T-helper 2 cell treated with Interferon-gamma antibody and Interleukin-4, amounts not matched to agents 100 ng/mL and 5 ng/mL, for 36 hours (primary cell): ENCODE measurements around the gene NCF4. TPM values are rescaled to one million over a fixed set of nuclear protein-coding genes. Genes with fewer than 3 reads are reported as not detected.

Experiments used
- intact Hi-C: fragments of 100-400 bp; cut with micrococcal nuclease; formaldehyde crosslinking; loops from one replicate; pipeline ENCODE4 v1.15.1; 2023
- total RNA-seq: library from RNA; stranded (reverse); gene quantifications from 2 replicates; pipeline ENCODE4 v1.2.3, GENCODE V29; 2022

The NCF4 gene
- total RNA-seq, 1 donor from 2014 or later: 57.0 TPM

DNA sequence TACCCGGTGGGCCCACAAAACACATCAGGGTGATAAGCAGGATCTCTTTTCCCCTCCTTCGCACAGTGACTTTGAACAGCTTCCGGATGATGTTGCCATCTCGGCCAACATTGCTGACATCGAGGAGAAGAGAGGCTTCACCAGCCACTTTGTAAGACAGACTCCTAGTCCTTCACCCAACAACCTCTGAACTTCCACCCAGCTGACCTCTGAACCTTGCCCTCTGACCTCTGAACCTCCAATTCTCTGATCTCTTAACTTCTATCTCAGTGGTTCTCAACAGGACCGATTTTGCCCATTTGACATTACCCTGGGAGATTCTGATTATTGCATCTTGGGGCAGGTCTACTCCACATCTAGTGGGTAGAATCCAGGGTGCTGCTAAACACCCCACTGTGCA lies 3.2 kb downstream of the NCF4 start:
- intact Hi-C loops: loop anchor here (5.0 kb wide), 1 partner anchor 38 kb away; no protein-coding TSS in a partner anchor

GRCh38 chr22:36864454-36865215 lies 3.8 kb downstream of the NCF4 start:
- intact Hi-C loops: loop anchor here (5.0 kb wide), 1 partner anchor 38 kb away; no protein-coding TSS in a partner anchor

- intact Hi-C loops: no loop called here
Observed at GRCh38 chr22:36865346-36865745, 4.5 kb downstream of the NCF4 start.

GRCh38 chr22:36867695-36868094 lies 6.9 kb downstream of the NCF4 start:
- intact Hi-C loops: no loop called here

DNA sequence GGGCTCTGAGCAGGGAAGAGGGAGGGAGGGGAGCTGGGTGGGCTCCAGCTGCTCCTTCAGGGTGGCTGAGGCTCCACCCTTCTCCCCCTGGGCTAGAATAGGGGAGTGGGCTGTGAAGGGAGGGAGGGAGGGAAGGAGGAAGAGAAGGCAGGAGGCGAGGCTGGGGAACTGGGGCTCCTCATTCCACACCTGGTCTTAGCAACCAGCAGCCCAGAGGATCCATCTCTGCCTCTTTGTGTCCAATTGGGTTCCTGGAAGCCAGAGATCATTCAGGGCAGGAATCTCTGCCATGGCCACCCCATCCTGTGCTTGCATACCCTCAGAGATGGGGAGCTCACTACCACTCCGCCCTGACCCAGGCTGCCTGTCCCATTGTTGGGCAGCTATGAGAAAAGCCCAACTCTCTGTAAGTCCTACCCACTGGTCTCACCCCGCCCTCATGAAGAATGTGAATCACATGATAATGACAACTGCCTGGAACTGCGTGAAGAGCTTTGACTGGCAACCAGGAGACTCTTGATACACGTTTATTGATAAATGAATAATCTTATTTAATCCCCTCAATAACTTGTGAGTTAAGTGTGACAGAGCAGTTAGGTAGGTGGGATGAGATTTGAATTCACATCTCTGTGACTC lies 7.9 kb downstream of the NCF4 start:
- intact Hi-C loops: no loop called here

DNA sequence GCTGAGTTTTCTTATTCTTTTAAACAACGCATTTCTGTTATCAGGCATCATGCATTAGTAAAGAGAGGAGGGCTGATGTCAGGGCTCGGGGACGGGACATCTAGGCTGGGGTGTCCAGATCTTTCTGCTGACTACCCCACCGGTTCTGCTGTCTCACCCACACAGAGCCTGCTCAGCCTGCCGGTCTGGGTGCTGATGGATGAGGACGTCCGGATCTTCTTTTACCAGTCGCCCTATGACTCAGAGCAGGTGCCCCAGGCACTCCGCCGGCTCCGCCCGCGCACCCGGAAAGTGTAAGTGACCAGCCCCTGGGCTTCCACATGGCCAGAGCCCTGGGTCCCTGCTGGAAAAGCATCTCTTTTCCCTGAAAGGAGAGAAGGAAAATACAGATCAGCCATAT lies 9.4 kb downstream of the NCF4 start:
- intact Hi-C loops: loop anchor here (5.0 kb wide), 1 partner anchor 107 kb away; no protein-coding TSS in a partner anchor

GRCh38 chr22:36871669-36872081 lies 10.9 kb downstream of the NCF4 start:
- intact Hi-C loops: loop anchor here (5.0 kb wide), 1 partner anchor 106 kb away; no protein-coding TSS in a partner anchor

DNA sequence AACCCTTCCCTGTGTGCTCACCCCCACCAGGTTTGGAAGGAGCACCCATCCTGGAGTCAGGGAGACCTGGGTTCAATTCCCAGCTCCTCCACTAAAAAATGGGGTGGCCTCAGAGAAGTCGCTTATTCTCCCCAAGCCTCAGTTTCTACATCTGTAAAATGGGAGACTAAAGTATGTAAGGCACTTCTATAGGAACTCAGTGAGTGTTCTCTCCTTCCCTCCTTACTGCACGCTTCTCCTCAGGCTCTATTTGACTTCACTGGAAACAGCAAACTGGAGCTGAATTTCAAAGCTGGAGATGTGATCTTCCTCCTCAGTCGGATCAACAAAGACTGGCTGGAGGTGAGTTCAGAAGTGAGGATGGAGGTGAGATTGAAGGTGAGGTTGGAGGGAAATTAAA lies 11.3 kb downstream of the NCF4 start:
- intact Hi-C loops: loop anchor here (5.0 kb wide), 1 partner anchor 105 kb away; no protein-coding TSS in a partner anchor

GRCh38 chr22:36872866-36873498 lies 12.2 kb downstream of the NCF4 start:
- intact Hi-C loops: loop anchor here (5.0 kb wide), 1 partner anchor 104 kb away; no protein-coding TSS in a partner anchor

GRCh38 chr22:36873614-36874308 lies 13.0 kb downstream of the NCF4 start:
- intact Hi-C loops: loop anchor here (5.0 kb wide), 1 partner anchor 104 kb away; no protein-coding TSS in a partner anchor

DNA sequence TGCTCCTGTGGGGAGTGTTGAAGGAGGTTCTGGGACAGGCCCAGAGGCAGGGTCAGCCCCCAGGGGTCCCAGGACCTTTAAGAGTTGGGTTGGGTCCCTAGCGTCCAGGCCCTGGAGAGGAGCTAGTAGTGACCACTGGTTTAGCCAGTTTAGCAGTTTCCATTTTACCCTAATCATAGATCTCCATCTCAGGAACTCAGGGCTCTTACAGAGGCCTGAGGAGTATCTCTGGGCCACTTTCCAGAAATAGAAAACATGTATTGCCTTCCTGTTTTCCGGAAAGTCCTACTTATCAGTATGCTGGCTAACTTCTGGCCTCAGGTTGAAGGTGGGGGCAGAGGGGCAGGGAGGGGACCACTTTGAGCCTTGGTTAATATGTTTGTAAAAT lies 13.5 kb downstream of the NCF4 start:
- intact Hi-C loops: loop anchor here (5.0 kb wide), 1 partner anchor 103 kb away; no protein-coding TSS in a partner anchor

DNA sequence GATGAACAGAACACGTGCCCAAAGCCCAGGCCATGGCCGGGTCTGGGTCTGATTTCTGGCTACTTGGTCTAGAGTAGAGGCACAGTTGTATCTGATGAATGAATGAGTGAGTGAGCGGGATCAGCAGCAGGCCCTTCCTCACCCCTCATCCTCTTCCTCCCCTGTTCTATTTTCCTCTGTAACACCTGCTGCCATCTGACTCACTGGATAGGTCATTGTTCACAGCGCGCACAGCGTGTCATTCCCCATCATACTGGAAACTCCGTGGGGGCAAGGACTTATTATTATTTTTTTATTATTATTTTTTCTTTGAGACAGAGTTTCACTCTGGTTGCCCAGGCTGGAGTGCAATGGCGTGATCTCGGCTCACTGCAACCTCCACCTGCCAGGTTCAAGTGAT lies 13.9 kb downstream of the NCF4 start:
- intact Hi-C loops: loop anchor here (5.0 kb wide), 1 partner anchor 103 kb away; no protein-coding TSS in a partner anchor

DNA sequence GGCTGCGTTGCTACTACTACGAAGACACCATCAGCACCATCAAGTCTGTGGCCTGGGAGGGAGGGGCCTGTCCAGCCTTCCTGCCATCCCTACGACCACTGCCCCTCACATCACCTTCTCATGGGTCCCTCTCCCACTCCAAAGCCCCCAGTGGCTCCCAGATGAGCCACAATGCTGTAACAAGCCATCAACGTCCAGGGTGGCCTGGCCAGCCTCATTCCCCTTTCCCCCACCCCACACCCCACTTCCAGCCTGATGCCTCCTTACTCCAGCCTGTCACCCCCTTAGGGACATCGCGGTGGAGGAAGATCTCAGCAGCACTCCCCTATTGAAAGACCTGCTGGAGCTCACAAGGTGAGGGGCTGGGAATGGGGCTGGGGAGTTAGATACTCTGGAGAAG lies 14.9 kb downstream of the NCF4 start:
- intact Hi-C loops: no loop called here

GRCh38 chr22:36879775-36880174 lies 19.0 kb downstream of the NCF4 start:
- intact Hi-C loops: no loop called here

DNA sequence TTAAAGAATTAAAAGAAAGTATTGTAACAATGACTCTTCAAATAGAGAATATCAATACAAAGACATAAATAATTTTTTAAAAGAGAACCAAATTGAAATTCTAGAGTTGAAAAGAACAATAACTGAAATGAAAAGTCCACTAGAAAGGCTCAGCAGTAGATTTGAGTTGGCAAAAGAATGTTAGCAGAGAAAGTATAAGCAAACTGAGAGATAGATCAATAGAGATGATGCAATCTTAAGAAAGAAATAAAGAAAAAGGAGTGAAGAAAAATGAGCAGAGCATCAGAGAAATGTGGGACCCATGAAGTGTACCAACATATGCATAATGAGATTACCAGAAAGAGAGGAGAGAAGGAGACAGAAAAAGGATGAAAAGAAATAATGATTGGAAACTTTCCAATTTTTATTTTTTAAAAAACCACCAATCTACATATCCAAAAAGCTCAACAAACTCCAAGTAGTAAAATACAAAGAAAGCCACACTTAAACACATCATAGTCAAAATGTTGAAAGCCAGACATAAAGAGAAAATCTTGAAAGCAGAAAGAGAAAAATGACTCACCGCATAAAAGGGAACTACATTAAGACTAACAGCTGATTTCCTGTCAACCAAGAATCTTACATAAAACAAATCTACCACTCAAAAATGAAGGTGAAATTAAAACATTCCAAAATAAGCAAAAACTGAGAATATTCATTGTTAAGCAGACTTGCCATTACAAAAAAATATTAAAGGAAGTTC lies 20.9 kb downstream of the NCF4 start:
- intact Hi-C loops: no loop called here

- intact Hi-C loops: no loop called here
Observed at GRCh38 chr22:36884349-36885158, 23.7 kb downstream of the NCF4 start.

- intact Hi-C loops: no loop called here
Observed at GRCh38 chr22:36885474-36885873, 24.7 kb downstream of the NCF4 start.

GRCh38 chr22:36886016-36886415 lies 25.2 kb downstream of the NCF4 start:
- intact Hi-C loops: no loop called here

GRCh38 chr22:36887162-36887561 lies 26.4 kb downstream of the NCF4 start:
- intact Hi-C loops: no loop called here

DNA sequence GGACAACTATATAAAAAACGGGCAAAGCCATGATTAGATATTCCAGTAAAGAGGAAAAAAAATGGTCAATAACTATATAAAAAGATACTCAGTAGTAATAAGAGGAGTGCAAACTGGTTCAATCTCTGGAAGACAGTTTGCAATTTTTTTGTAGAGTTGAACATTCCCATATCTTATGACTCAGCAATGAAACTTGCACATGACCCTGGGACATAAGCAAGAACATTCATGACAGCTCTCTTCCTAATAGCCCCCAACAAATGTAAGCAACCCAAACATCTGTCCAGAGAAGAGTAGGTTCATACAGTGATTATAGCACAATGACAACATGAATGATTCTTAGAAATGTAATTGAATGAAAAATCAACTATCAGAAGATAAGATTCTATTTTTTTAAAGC lies 30.8 kb downstream of the NCF4 start:
- intact Hi-C loops: no loop called here
